ENCODE results near the gene ABCB1. TPM values are rescaled to one million over a fixed set of nuclear protein-coding genes. Genes with fewer than 3 reads are reported as not detected.

Gene ABCB1
- total RNA-seq, 1 donor from 2014 or later, result 3.0 TPM

DNA sequence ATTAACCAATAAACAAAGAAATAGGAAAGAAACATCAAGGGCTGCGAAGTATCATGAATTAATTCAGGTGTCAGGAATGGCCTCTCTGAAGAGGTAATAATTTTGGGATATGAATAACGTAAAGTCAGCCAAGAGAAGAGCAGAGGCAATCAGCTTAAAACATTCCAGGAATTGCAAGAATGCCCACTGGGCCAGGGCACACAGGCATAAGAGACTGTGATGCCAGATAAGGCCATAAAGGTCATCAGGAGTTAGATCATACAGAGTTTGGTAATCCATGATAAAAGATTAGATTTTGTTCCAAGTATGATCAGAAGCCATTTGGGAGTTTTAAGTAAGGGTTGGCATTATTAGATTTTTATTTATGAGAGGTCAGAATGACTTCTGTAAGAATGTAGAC lies 72.0 kb downstream of the ABCB1 start:
- TF ChIP-seq, protein P1, sequence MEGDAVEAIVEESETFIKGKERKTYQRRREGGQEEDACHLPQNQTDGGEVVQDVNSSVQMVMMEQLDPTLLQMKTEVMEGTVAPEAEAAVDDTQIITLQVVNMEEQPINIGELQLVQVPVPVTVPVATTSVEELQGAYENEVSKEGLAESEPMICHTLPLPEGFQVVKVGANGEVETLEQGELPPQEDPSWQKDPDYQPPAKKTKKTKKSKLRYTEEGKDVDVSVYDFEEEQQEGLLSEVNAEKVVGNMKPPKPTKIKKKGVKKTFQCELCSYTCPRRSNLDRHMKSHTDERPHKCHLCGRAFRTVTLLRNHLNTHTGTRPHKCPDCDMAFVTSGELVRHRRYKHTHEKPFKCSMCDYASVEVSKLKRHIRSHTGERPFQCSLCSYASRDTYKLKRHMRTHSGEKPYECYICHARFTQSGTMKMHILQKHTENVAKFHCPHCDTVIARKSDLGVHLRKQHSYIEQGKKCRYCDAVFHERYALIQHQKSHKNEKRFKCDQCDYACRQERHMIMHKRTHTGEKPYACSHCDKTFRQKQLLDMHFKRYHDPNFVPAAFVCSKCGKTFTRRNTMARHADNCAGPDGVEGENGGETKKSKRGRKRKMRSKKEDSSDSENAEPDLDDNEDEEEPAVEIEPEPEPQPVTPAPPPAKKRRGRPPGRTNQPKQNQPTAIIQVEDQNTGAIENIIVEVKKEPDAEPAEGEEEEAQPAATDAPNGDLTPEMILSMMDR (IDR thresholded peaks at IDR 0.05; ENCODE audit: insufficient read depth, low read length, poor library complexity, severe bottlenecking), result no peak
- Histone ChIP-seq H3K36me3 (ENCODE audit: control insufficient read depth, insufficient read depth, low read length) (no peaks in the 10 kb centered on the region), H3K4me3 (ENCODE audit: low read depth, low read length) (no peak overlapping the region), H3K27me3 (ENCODE audit: control insufficient read depth, insufficient read depth, low read length) (no peaks in the 10 kb centered on the region)
- DNase-seq (ENCODE audit: low read depth), result no peak

DNA sequence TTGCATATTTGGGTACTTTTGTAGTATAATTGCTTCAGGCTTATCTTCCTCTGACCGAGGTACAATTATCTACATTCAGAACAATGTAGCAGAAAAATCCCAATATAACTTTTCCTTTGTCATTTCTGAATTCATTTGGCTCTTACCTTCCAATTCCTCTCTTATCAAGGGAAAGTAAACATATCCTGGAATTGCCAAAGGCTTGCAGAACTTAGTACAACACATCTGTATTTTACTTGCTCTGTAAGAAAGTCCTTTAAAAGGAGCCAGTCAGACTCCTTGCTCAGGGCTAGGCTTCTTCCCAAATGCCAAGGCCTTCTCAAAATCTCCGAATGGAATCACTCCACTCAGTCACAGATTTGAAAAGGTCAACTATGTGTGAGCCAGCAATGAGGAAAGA lies 81.9 kb downstream of the ABCB1 start:
- DNase-seq (ENCODE audit: low read depth), result no peak
- Histone ChIP-seq H3K36me3 (ENCODE audit: control insufficient read depth, insufficient read depth, low read length) (no peaks in the 10 kb centered on the region), H3K27me3 (ENCODE audit: control insufficient read depth, insufficient read depth, low read length) (no peaks in the 10 kb centered on the region), H3K4me3 (ENCODE audit: low read depth, low read length) (no peak overlapping the region)
- TF ChIP-seq, protein P1 (IDR thresholded peaks at IDR 0.05; ENCODE audit: insufficient read depth, low read length, poor library complexity, severe bottlenecking), result no peak

DNA sequence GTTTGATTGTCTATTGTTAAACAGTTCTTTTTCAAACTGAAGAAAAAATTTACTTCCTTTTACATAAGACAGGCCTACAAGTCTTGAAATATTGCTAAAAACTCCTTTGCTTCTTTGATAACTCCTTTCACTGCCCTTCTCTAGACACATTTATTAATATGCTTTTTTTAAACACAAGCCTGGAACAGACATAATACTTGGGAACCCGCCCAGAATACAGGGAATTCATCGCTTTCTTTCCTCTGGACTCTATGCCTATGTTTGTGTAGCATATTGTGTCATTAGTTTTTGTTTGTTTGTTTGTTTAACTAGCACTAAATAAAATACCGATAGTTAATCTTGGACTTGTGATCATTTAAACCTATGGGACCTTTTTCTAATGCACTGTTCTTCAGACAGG lies 82.8 kb downstream of the ABCB1 start:
- DNase-seq (ENCODE audit: low read depth), result no peak
- TF ChIP-seq, protein P1 (IDR thresholded peaks at IDR 0.05; ENCODE audit: insufficient read depth, low read length, poor library complexity, severe bottlenecking), result no peak
- H3K4me3 ChIP-seq (ENCODE audit: low read depth, low read length), result no peak overlapping the region
- no peaks in the 10 kb centered on the region for H3K36me3 ChIP-seq (ENCODE audit: control insufficient read depth, insufficient read depth, low read length)
- no peaks in the 10 kb centered on the region for H3K27me3 ChIP-seq (ENCODE audit: control insufficient read depth, insufficient read depth, low read length)

DNA sequence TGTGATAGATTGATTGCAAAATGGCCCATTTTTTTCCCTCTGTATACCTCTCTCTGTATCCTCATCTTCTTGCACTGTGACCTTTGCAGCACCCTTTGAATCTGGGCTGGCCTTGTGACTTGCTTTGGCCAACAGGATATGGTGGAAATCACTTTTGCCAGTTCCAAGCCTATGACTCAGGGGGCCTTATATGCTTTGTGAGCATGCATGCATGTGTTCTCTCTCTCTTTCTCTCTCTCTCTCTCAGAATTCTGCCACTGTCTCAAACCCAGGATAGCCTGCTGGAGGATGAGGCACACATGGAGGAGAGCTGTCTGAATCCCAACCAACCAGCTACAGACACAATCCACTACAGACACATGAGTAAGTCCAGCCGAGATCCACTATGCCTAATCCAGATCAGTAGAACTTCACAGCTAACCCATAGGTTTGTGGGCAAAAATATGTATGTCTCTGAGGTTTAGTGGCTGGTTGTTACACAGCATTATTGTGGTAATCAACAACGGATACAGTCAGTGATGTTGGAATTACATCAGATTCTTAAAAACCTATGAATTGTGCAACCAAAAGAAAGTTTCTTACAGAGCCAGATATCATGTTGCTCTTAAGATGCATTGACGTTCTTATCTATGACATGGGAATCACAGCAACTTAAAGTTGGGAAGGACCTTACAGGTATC lies 83.4 kb downstream of the ABCB1 start:
- Histone ChIP-seq H3K27me3 (ENCODE audit: control insufficient read depth, insufficient read depth, low read length) (no peaks in the 10 kb centered on the region), H3K4me3 (ENCODE audit: low read depth, low read length) (no peak overlapping the region), H3K36me3 (ENCODE audit: control insufficient read depth, insufficient read depth, low read length) (no peaks in the 10 kb centered on the region)
- peak; percentile 5 for DNase-seq (ENCODE audit: low read depth)
- TF ChIP-seq, protein P1 (IDR thresholded peaks at IDR 0.05; ENCODE audit: insufficient read depth, low read length, poor library complexity, severe bottlenecking), result no peak

DNA sequence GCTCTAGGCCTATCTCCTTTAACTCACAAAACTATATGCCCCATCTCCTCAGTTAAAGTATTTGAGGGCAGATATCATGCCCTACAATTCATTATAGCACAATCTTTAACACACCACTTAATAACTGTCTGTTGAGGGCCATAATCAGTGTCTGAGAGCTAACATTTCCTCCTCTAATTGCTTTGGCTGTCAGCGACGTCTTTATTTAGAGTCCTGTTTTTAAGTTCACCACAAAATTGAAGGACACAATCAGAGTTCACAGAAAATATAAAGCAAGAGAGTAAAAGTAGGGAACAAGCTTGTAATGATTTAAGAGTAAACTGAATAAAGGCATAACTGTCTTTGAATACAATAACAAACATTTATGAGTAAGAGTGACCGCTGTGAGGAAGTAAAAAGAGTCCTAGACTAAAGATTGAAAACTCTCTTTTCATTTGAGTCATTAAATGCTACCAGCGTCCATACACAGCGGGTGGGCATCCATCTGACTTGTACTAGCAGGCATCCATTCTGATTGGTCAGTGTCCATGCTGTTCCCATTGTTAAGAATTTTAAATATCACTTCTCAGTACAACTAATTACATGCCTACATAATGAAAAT lies 86.8 kb downstream of the ABCB1 start:
- TF ChIP-seq, protein P1 (IDR thresholded peaks at IDR 0.05; ENCODE audit: insufficient read depth, low read length, poor library complexity, severe bottlenecking), result no peak
- H3K4me3 ChIP-seq (ENCODE audit: low read depth, low read length), result no peak overlapping the region
- no peaks in the 10 kb centered on the region for H3K36me3 ChIP-seq (ENCODE audit: control insufficient read depth, insufficient read depth, low read length)
- no peak for DNase-seq (ENCODE audit: low read depth)
- H3K27me3 ChIP-seq (ENCODE audit: control insufficient read depth, insufficient read depth, low read length), result no peaks in the 10 kb centered on the region

DNA sequence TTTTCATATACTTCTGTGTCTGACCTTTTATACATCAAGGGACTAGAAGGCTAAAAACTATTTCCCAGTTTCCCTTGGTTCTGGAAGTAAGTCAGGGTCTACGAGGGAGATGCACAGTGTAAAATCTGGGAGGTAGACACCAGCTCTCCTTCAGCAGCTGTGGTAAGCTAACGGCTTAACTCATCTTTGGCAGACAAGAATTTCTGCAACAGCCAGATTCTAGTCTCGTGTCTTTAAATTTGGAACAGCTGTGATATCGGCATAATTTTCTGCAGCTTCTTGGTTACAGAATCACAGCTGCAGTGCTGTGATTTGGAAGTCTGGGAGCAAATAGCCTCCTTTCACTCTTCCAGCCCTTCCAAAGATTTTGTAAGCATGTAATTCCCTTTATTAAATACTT lies 87.8 kb downstream of the ABCB1 start:
- Histone ChIP-seq H3K36me3 (ENCODE audit: control insufficient read depth, insufficient read depth, low read length) (no peaks in the 10 kb centered on the region), H3K27me3 (ENCODE audit: control insufficient read depth, insufficient read depth, low read length) (no peaks in the 10 kb centered on the region), H3K4me3 (ENCODE audit: low read depth, low read length) (no peak overlapping the region)
- no peak for DNase-seq (ENCODE audit: low read depth)
- TF ChIP-seq, protein P1 (IDR thresholded peaks at IDR 0.05; ENCODE audit: insufficient read depth, low read length, poor library complexity, severe bottlenecking), result no peak
